Keratinocyte (primary cell): ENCODE results near the gene CPA4. TPM values are rescaled to one million over a fixed set of nuclear protein-coding genes. Genes with fewer than 3 reads are reported as not detected.

Source experiments
- DNase-seq: peaks from one replicate; pipeline ENCODE4 v3.0.0-alpha.2; 2011; ENCODE audit warnings: low read depth, missing footprints, low spot score
- FAIRE-seq: peaks from 2 replicates; lab custom pipeline; 2011; peaks lifted over from hg19 to GRCh38; lab: Jason Lieb, UNC
- H2AFZ ChIP-seq: 2 replicates; pipeline ENCODE4 v1.6.0; 2012; ENCODE audit warnings: low read length, control low read depth, inconsistent platforms; ENCODE audit not compliant: control insufficient read depth
- H3K27ac ChIP-seq: 2 replicates; pipeline ENCODE4 v1.5.1; 2011; ENCODE audit warnings: low read length; ENCODE audit not compliant: control insufficient read depth, insufficient read depth
- H3K27me3 ChIP-seq: 3 replicates; pipeline ENCODE4 v1.6.0; 2011; ENCODE audit warnings: low read length; ENCODE audit not compliant: control insufficient read depth, insufficient read depth; ENCODE audit errors: extremely low read depth
- H3K36me3 ChIP-seq, 2 experiments: 2 replicates in 1 of 2; 3 replicates in 1 of 2; pipeline ENCODE4 v1.5.1; 2011; ENCODE audit warnings: low read length in 2 of 2, mild to moderate bottlenecking in 1 of 2; ENCODE audit not compliant: control insufficient read depth in 2 of 2, insufficient read depth in 2 of 2; ENCODE audit errors: extremely low read depth in 1 of 2
- H3K4me1 ChIP-seq: 3 replicates; pipeline ENCODE4 v1.5.1; 2011; ENCODE audit warnings: low read length; ENCODE audit not compliant: control insufficient read depth, insufficient read depth; ENCODE audit errors: extremely low read depth
- H3K4me2 ChIP-seq: 3 replicates; pipeline ENCODE4 v1.6.0; 2011; ENCODE audit warnings: low read depth, low read length; ENCODE audit not compliant: control insufficient read depth, insufficient read depth; ENCODE audit errors: extremely low read depth
- H3K4me3 ChIP-seq, 3 experiments: fragments of 200-600 bp in 1 of 3; sonication (generic) in 1 of 3; 2 replicates in 2 of 3; 3 replicates in 1 of 3; pipeline ENCODE4 v1.5.1; 2011 to 2016; ENCODE audit warnings: low read length in 3 of 3, mild to moderate bottlenecking in 3 of 3, control low read depth in 2 of 3, inconsistent platforms in 1 of 3, low read depth in 1 of 3, mixed read lengths in 1 of 3, mixed run types in 1 of 3, moderate library complexity in 1 of 3; ENCODE audit not compliant: control insufficient read depth in 2 of 3, insufficient read depth in 2 of 3; ENCODE audit errors: extremely low read depth in 1 of 3
- H3K79me2 ChIP-seq: 2 replicates; pipeline ENCODE4 v1.6.0; 2012; ENCODE audit warnings: low read length; ENCODE audit not compliant: control insufficient read depth, insufficient read depth
- H3K9ac ChIP-seq: 3 replicates; pipeline ENCODE4 v1.6.0; 2011; ENCODE audit warnings: low read length; ENCODE audit not compliant: control insufficient read depth, insufficient read depth; ENCODE audit errors: extremely low read depth
- H3K9me1 ChIP-seq: 3 replicates; pipeline ENCODE4 v1.6.0; 2011; ENCODE audit warnings: low read length; ENCODE audit not compliant: control insufficient read depth, insufficient read depth; ENCODE audit errors: extremely low read depth
- H3K9me3 ChIP-seq: 2 replicates; pipeline ENCODE4 v1.5.1; 2012; ENCODE audit warnings: low read depth, low read length; ENCODE audit not compliant: control insufficient read depth
- H4K20me1 ChIP-seq: 3 replicates; pipeline ENCODE4 v1.6.0; 2011; ENCODE audit warnings: low read length; ENCODE audit not compliant: control insufficient read depth, insufficient read depth; ENCODE audit errors: extremely low read depth
- CTCF ChIP-seq, 3 experiments: IDR thresholded peaks in 1 of 3; conservative IDR thresholded peaks in 1 of 3; optimal IDR thresholded peaks in 1 of 3; 2 replicates in 2 of 3; 3 replicates in 1 of 3; pipeline versions ENCODE3 to v1.5.1; 2011; ENCODE audit warnings: low read length in 3 of 3, mild to moderate bottlenecking in 3 of 3, moderate library complexity in 2 of 3, control low read depth in 1 of 3, inconsistent platforms in 1 of 3; ENCODE audit not compliant: insufficient read depth in 2 of 3; ENCODE audit errors: extremely low read depth in 1 of 3
- EZH2 ChIP-seq: IDR thresholded peaks from one replicate; pipeline ENCODE4 v1.6.1; 2012; ENCODE audit warnings: inconsistent platforms, mild to moderate bottlenecking, low read length, moderate library complexity
- dilution Hi-C: fragments of 300-500 bp; cut with MboI; formaldehyde crosslinking; loops from one replicate; pipeline ENCODE4 v1.7.0; 2020; ENCODE audit warnings: low sequenced_read_pairs; ENCODE audit not compliant: extremely low pct_ligation_motif_present
- polyA plus RNA-seq, 5 experiments: library from polyadenylated mRNA; depleted of rRNA in 3 of 5; stranded (reverse) in 3 of 5; stranded (forward) in 1 of 5; unstranded in 1 of 5; fragments of >200 nt; gene quantifications; 1 replicate in 1 of 5; 2 replicates in 3 of 5; 3 replicates in 1 of 5; pipeline versions ENCODE4 v1.2.1 to v1.2.3, GENCODE V29; 2011 to 2012; ENCODE audit warnings: missing spikeins in 2 of 5, low read depth in 1 of 5, low replicate concordance in 1 of 5

CPA4 gene
- polyA plus RNA-seq, 1 donor (not counting 4 experiments of a cell fraction or from before 2014, with no cell fraction given), result 248 TPM

DNA sequence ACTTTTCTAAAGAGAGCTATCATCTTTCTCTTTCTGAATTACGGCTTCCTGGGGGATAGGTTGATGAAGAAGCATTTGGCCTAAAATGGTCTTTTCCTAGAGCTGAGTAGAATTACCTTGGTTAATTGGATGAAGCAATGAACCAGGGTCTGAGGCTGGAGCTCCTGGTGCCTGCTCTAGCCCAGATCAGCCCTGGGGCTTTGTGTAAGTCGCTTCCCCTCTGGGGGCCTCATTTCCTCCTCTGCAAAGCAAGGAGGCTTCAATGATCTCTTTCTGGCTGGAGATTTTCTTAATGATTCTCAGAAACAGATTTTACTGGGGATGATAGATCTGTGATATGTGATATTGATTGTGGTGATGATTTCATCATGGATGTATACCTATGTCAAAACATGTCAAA lies 29.8 kb upstream of the CPA4 start:
- TF ChIP-seq CTCF (optimal IDR thresholded peaks at IDR 0.05 in 1 of 3, IDR thresholded peaks at IDR 0.05 in 1 of 3, conservative IDR thresholded peaks at IDR 0.05 in 1 of 3; ENCODE audit: extremely low read depth in 1 of 3, insufficient read depth in 2 of 3, low read length in 3 of 3) (no peak), EZH2 (no peak)

DNA sequence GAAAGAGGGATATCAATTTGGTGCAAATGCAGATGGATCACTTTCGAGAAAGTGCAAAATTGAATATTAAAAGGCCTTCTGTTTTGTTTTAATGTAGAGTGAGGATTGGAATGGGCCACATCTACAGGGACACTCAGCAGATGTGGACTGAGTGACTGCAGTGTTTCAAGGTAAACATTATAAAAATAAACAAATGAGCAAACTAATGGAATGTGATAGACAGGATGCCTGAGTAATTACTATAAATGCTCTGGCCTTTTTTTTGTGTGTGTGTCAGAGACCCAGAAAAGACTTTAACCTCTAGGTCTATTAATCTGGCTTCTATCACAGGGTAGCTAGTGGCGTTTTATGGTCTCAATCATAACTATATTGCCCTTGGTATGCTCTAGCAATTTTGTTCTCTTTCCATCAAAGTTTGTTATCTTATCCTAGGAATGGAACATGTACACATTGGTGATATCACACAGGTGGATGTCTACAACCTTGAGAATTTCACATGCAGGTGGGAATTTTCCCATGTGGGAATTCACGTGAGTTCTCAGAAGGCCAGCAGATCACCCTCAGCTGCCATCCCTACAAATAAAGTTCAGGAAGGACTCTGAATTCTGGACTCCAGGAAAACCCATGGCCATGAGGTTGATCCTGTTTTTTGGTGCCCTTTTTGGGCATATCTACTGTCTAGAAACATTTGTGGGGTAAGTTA lies 26.6 kb upstream of the CPA4 start, which contains the start of gene CPA2:
Gene CPA2 (plus strand): TSS at position 606 of the 703 bp plus-strand sequence. CDS start 19 bp downstream, at position 625.
- Histone ChIP-seq H4K20me1 (no peaks in the 10 kb centered on the region), H3K79me2 (no peaks in the 10 kb centered on the region), H3K36me3 (no peaks in the 10 kb centered on the region), H2AFZ (no peak within 1 kb of the TSS), H3K4me1 (no peaks in the 10 kb centered on the region), H3K4me2 (no peak within 1 kb of the TSS), H3K9me3 (no peaks in the 10 kb centered on the region), H3K27me3 (no peaks in the 10 kb centered on the region), H3K27ac (no peak within 1 kb of the TSS), H3K4me3 (no peak within 1 kb of the TSS), H3K9ac (no peak within 1 kb of the TSS), H3K9me1 (no peaks in the 10 kb centered on the region)
- TF ChIP-seq EZH2 (no peak), CTCF (optimal IDR thresholded peaks at IDR 0.05 in 1 of 3, IDR thresholded peaks at IDR 0.05 in 1 of 3, conservative IDR thresholded peaks at IDR 0.05 in 1 of 3; ENCODE audit: extremely low read depth in 1 of 3, insufficient read depth in 2 of 3, low read length in 3 of 3) (no peak)
- dilution Hi-C loops, result no loop called here
- no peak for FAIRE-seq
- no peak for DNase-seq

More for the DNA sequence above, 29.8 kb upstream of the CPA4 start:
- Histone ChIP-seq H3K79me2 (no peaks in the 10 kb centered on the region), H3K4me2 (no peak overlapping the region), H3K4me3 (no peak overlapping the region), H2AFZ (no peak overlapping the region), H3K9me3 (no peaks in the 10 kb centered on the region), H3K9me1 (no peaks in the 10 kb centered on the region), H4K20me1 (no peaks in the 10 kb centered on the region), H3K27ac (no peak overlapping the region), H3K36me3 (no peaks in the 10 kb centered on the region), H3K4me1 (no peaks in the 10 kb centered on the region), H3K27me3 (no peaks in the 10 kb centered on the region), H3K9ac (no peak overlapping the region)
- dilution Hi-C loops, result no loop called here
- FAIRE-seq, result no peak
- DNase-seq, result no peak
